Urinary bladder (tissue), 4 donors: ENCODE data around the gene JAG2. TPM values are rescaled to one million over a fixed set of nuclear protein-coding genes. Genes with fewer than 3 reads are reported as not detected.

ENCODE experiments used
- DNase-seq: peaks from one replicate; pipeline ENCODE4 v3.0.0-alpha.2; 2015; ENCODE audit errors: extremely low spot score
- H3K27ac ChIP-seq: one replicate; pipeline ENCODE4 v1.5.1; 2013; ENCODE audit warnings: low read depth, mild to moderate bottlenecking, moderate library complexity
- H3K36me3 ChIP-seq: one replicate; pipeline ENCODE4 v1.6.1; 2013; ENCODE audit warnings: mild to moderate bottlenecking, moderate library complexity; ENCODE audit not compliant: insufficient read depth
- H3K4me1 ChIP-seq: one replicate; pipeline ENCODE4 v1.6.1; 2013; ENCODE audit warnings: mild to moderate bottlenecking, moderate library complexity; ENCODE audit not compliant: insufficient read depth
- H3K4me3 ChIP-seq: one replicate; pipeline ENCODE4 v1.5.1; 2013; ENCODE audit warnings: low read depth, low read length
- WGBS: extraction: QIAGEN DNeasy Blood & Tissue Kit; methylation state at CpG from one replicate; pipeline ENCODE4 v1.1.7; 2013; 5-methylcytosine and 5-hydroxymethylcytosine counted together
- polyA plus RNA-seq: library from polyadenylated mRNA; stranded (reverse); fragments of 200-250 nt; gene quantifications from one replicate; pipeline ENCODE4 v1.2.3, GENCODE V29; 2013
- total RNA-seq: library from RNA; depleted of rRNA; stranded (reverse); fragments of >200 nt; gene quantifications from one replicate; pipeline ENCODE4 v1.2.3, GENCODE V29; 2014
- donor health status: healthy with polysubstance abuse.
- donor health status: healthy.

JAG2 gene
- total and polyA plus RNA-seq, 2 donors: 11.2 to 22.4 TPM

DNA sequence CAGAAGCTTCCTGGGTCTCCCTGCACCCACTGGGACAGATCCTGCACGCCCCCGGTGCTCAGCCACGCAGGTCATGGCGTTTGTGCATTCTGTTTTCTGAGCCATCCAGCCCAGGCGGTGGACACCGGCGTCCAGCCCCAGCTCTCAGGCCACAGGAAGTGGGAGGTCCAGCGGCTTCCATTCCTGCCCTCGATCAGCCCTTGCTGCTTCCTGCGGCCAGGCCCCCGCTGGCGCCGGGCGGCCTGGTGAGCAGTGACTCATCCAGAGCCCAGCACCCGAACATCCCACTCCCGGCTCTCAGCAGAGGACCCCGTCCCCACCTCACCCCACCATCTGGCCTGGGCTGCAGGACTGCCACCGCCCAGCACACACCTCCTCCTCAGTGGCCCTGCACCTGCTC is 30.5 kb upstream of the JAG2 start:
- Histone ChIP-seq H3K4me3 (no peak overlapping the region), H3K36me3 (no peaks in the 10 kb centered on the region), H3K4me1 (no peaks in the 10 kb centered on the region), H3K27ac (no peak overlapping the region)
- WGBS: 50% methylated on average over 18 of the region's 18 CpGs
- no peak for DNase-seq

- H3K27ac ChIP-seq: no peak overlapping the region
- no peak for DNase-seq
- H3K36me3 ChIP-seq: no peaks in the 10 kb centered on the region
- no peak overlapping the region for H3K4me3 ChIP-seq
- 86% methylated on average over 4 of the region's 4 CpGs for WGBS
- H3K4me1 ChIP-seq: no peaks in the 10 kb centered on the region
These were observed 30.0 kb upstream of the JAG2 start for GRCh38 chr14:105198588-105198987.

DNA sequence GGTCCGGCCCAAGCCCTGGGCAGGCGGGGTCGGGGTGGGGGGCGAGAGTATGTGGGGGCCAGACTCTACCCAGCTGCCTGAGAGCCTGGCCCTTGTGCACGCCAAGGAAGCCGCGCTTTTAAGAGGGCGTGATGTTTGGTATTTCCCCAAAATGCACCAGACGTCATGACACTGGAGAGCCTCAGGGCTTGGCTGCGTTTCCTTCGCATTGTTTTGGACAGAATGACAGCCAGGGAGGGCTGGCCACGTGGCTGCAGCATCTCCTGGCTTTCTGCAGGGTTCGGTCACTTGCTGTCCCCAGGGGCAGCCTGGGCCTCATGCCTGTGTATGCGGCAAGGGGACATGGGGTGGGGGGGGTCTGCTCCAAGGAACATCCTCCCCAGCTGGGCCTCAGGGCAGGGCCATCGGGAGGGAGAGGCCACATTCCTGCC is 28.6 kb upstream of the JAG2 start:
- H3K36me3 ChIP-seq: no peaks in the 10 kb centered on the region
- H3K4me1 ChIP-seq: peaks cover 4% of the 10 kb centered on the region
- WGBS: 6% methylated on average over 15 of the region's 15 CpGs
- no peak for DNase-seq
- no peak overlapping the region for H3K4me3 ChIP-seq
- H3K27ac ChIP-seq: no peak overlapping the region

DNA sequence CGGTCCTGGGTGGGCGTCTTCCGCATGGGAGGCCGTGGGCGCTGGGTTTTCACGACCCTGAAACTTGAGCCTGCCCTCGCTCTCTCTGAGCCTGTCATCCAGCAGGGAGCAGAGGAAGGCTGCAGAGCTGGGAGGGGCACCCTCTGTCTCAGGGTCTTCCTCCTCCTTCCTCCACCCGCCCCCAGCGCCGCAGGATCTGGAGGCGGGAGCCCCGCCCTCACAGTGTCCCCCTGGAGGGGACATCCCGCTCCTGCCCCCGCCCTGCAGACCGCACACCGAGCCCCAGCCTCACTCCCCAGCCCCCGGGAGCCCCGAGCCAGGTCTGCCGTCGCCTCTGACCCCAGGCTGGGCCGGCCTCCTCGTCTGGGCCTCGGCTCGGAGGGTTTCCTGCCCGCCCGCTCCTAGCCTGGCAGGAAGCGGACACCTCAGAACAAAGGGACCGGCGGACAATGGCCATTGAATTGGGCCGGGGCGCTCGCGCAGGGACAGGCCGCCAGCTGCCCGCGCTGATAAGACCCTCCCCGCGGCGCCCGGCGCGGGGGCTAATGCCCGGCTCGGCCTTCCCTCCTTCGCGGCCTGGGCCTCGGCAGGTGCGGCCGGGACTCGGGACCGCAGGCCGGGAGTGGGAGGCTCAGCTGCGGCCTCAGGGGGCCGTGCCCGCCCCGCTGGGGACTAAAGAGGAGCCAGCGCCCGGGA is 27.8 kb upstream of the JAG2 start:
- 8% methylated on average over 58 of the region's 58 CpGs for WGBS
- DNase-seq: no peak
- peak overlapping the region; percentile 12 for H3K4me3 ChIP-seq
- H3K27ac ChIP-seq: no peak overlapping the region
- H3K4me1 ChIP-seq: peaks cover 4% of the 10 kb centered on the region
- H3K36me3 ChIP-seq: no peaks in the 10 kb centered on the region

DNA sequence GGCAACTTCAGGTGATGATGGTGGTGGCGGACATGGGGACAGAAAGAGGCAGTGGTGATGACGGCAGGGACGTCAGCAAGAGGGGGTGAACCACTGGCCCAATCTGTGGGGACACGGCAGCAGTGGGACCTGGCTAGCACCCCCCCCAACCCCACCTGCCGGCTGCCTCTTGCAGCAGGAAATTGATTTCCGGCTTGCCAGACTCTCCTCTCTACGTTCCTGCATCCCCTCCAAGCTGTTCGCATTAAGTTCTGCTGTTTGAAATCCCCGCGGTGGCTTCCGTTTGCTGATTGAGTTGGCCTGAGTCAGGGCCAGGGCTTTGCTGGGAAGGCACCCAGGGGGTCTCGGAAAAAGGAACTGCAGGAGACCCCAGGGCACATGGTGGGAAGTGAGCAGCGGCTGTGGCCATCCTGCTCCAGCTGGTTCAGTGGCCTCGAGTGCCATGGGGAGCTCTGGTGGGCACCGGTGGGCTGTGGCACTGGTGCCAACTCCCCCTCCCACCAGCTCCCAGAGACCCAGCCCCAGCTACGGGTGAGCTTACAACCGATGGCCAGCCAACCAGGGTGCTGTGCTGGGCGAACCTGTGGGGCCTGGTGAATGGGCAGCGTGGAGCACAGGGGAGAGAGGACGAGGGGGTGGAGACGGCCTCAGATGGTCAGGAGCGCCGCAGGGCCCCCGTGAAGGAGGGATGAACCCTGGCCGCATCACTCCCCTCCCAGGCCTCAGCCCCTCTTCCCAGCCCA is 27.1 kb upstream of the JAG2 start:
- Histone ChIP-seq H3K4me3 (no peak overlapping the region), H3K27ac (no peak overlapping the region), H3K4me1 (peaks cover 4% of the 10 kb centered on the region), H3K36me3 (no peaks in the 10 kb centered on the region)
- 44% methylated on average over 25 of the region's 25 CpGs for WGBS
- DNase-seq: no peak

DNA sequence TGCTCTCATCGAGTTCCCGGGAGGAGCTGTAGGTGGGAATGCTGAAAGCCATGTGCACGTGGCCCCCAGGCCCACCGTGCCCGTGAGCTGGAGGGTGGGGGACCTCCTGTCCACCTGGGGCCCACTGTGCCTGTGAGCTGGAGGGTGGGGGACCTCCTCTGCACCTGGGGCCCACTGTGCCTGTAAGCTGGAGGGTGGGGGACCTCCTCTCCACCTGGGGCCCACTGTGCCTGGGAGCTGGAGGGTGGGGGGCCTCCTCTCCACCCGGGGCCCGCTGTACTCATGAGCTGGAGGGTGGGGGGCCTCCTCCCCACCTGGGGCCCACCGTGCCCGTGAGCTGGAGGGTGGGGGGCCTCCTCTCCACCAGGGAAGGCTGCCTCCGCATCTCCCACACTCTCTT is 26.5 kb upstream of the JAG2 start:
- Histone ChIP-seq H3K4me3 (no peak overlapping the region), H3K36me3 (no peaks in the 10 kb centered on the region), H3K4me1 (peaks cover 4% of the 10 kb centered on the region), H3K27ac (no peak overlapping the region)
- 72% methylated on average over 10 of the region's 10 CpGs for WGBS
- DNase-seq: no peak

DNA sequence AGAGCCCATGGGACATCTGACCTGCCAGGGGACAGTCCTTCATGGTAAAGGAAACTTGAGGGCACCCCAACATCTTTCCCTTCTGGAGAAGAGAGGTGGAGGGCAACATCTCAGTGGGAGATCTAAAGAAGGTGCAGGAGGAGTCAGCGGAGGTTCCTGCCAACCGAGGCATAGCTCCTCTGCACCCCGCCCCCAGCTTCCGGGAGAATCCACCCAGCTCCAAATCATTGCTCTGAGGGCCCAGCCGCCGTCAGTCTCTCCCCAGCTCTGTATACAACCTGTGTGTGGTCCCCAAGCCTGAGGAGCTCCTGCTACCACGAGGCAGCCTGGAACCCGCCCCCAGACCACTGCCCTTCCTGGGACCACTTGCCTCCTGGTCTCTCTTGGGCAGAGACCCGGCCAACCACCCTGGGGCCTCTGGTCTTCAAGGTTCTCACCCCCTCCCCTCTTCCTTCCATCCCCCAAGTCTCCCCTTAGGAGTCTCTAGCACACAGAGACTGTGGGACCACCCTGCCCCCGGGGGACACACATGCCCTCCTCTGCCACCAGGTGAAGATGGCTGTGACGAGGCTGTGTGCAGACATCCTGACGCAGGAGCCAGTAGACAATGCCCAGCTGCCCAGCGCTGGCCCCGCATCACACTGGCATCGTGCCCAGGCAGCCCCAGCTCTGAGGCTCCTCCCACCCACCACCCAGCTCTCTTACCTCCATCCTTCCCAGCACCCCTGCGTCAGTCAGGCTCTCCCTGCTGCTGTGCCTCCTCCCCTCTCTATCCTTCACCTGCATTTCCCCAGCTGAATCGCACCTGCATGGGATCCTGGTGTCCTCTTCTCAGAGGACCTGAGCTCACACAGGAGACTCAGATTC is 25.6 kb upstream of the JAG2 start:
- no peak for DNase-seq
- Histone ChIP-seq H3K36me3 (no peaks in the 10 kb centered on the region), H3K4me1 (peaks cover 4% of the 10 kb centered on the region), H3K4me3 (no peak overlapping the region), H3K27ac (no peak overlapping the region)
- 27% methylated on average over 17 of the region's 17 CpGs for WGBS

DNA sequence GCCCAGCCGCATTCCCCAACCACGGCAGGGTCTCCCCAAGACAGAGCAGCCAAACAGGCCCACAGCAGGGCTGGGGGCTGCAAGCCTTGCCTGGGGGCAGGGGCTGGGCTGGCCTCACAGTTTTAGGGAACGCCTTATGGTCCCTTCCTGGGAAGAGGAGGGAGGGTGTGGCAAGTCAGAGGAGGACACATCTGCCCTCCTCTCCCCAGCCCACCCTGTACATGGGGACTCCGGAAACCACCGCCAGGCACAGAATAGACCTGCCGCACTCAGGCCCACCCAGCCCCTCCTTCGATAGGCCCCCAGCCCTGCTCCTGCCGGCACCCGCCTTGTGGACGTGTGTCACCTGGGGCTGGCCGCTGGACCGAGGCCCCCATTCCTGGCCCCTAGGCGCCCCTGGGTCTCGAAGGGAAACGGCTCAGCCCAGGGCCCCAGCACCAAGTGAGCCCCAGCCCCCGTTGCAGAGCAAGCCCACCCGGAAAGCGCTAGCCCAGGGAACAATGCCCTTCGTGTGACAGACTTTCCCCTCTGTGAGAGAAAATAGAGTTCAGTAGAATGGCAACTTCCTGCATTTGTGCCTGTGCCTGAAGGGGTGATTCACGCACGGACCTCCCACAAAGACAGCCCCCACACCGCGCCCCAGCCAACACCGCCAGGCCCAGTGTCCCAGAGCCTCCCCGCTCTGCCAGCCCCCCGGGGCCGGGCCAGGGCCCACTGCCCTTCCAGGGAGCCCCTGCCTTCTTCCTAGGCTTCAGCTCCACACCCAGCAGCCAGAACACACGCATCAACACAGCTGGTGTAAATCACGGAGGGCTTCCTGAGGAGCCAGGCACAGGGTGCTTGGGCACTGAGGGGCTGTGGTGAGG is 24.5 kb upstream of the JAG2 start:
- Histone ChIP-seq H3K4me1 (peaks cover 4% of the 10 kb centered on the region), H3K36me3 (no peaks in the 10 kb centered on the region), H3K27ac (peak overlapping the region; percentile 28), H3K4me3 (no peak overlapping the region)
- no peak for DNase-seq
- WGBS: 27% methylated on average over 29 of the region's 29 CpGs

DNA sequence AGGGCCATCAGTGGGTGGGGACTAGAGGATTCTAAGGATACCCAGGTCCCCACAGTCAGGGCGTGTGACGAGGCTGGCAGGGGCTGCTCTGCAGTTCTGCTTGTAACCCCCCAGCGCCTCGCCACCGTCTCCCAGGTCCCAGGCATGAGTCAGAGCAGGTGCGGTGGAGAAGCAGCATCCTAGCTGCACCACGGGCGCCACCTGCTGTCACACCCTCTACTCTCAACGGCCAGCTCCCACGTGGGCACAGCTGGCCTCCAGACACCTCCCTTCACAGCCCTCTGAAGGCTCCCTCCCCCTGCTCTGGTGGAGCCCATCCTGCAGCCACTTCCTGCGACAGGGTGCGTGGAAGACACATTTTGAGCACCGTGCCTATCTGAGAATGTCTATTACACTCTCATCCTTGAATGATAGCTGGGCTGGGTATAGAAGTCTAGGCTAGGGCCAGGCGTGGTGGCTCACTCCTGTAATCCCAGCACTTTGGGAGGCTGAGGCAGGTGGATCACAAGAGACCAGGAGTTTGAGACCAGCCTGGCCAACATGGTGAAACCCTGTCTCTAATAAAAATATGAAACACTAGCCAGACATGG is 19.5 kb upstream of the JAG2 start:
- peaks cover under 1% of the 10 kb centered on the region for H3K4me1 ChIP-seq
- no peak for DNase-seq
- H3K36me3 ChIP-seq: no peaks in the 10 kb centered on the region
- H3K4me3 ChIP-seq: no peak overlapping the region
- H3K27ac ChIP-seq: no peak overlapping the region
- 75% methylated on average over 14 of the region's 14 CpGs for WGBS

DNA sequence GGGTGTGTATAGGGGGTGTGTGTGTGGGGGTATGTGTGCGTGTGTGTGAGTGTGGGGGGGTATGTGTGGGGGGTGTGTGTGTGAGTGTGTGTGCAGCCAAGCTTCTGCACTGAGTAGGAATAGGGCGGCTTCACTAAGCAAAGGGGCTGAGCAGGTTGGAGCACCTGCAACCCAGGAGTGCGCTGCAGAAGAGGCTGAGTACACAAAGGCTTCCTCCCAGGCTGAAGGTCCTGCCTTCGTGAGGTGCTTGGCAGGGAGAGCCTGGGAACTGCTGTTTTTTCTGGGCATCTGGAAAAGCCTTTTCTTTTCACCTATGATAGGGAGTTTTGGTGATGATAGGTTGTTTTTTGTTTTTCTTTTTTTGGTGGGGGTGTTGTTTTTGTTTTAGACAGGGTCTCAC is 18.5 kb upstream of the JAG2 start:
- no peak for DNase-seq
- no peak overlapping the region for H3K27ac ChIP-seq
- no peaks in the 10 kb centered on the region for H3K36me3 ChIP-seq
- no peak overlapping the region for H3K4me3 ChIP-seq
- H3K4me1 ChIP-seq: no peaks in the 10 kb centered on the region
- WGBS: 67% methylated on average over 4 of the region's 4 CpGs

DNA sequence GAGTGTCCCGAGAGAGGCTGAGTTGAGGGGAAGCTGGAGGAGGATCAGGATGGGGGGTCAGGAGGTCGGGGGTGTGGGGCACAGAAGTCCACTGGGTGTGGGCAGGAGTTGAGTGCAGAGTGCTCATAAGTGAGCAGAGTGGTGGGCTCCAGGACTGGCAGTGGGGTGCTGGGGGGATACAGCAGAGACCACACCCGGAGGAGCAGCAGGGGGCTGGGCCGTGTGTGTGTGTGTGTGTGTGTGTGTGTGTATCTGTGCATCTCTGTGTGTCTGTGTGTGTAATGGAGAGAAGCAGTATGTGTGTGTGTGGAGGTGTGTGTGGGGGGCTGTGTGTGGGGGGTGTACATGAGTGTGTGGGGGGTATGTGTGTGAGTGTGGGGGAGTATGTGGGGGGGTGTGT is 17.4 kb upstream of the JAG2 start:
- Histone ChIP-seq H3K4me1 (peaks cover 3% of the 10 kb centered on the region), H3K4me3 (no peak overlapping the region), H3K27ac (no peak overlapping the region), H3K36me3 (no peaks in the 10 kb centered on the region)
- DNase-seq: no peak
- 31% methylated on average over 4 of the region's 4 CpGs for WGBS

- WGBS: 79% methylated on average over 18 of the region's 18 CpGs
- Histone ChIP-seq H3K4me3 (no peak overlapping the region), H3K27ac (no peak overlapping the region), H3K36me3 (no peaks in the 10 kb centered on the region), H3K4me1 (peaks cover 3% of the 10 kb centered on the region)
- DNase-seq: no peak
These were observed 16.4 kb upstream of the JAG2 start for GRCh38 chr14:105185001-105185400.

DNA sequence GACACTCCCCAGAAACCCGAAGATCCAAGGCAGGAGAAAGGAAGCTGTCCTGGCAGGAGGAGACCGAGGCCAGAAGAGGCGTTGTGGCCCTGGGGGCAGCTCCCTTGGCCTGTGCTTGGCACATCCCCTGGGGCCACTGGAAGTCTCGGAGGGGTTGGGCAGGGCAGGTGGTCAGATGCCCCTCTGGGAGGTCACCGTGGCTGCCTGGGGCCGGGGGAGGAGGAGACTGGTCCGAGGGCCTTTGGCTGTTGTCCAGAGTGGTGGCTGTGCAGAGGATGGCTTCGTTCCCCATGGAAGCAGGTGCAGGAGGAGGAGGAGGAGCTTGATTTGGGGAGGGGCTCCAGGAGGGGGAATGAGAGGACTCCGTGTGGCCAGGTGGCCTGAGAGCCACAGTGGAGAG is 15.9 kb upstream of the JAG2 start:
- DNase-seq: no peak
- 70% methylated on average over 9 of the region's 9 CpGs for WGBS

More for the DNA sequence above, 15.9 kb upstream of the JAG2 start:
- H3K4me1 ChIP-seq: peaks cover 3% of the 10 kb centered on the region
- no peak overlapping the region for H3K27ac ChIP-seq
- H3K4me3 ChIP-seq: no peak overlapping the region
- no peaks in the 10 kb centered on the region for H3K36me3 ChIP-seq
